HEK293 (cell line): ENCODE results near the gene PFDN6.

ENCODE experiments used
- CTCF ChIA-PET: fragments of 350-600 bp; formaldehyde crosslinking; extraction: SDS; loops from one replicate; lab custom pipeline; 2021; ENCODE audit warnings: antibody characterized with exemption; lab: Yijun Ruan, JAX
- POLR2A ChIA-PET: fragments of 300-600 bp; formaldehyde crosslinking; extraction: SDS; loops from one replicate; lab custom pipeline; 2020; ENCODE audit warnings: antibody characterized with exemption, inconsistent platforms; lab: Yijun Ruan, JAX
- H3K27ac ChIP-seq: fragments of 200-500 bp; sonication (Bioruptor generic); 2 replicates; pipeline ENCODE4 v1.5.1; 2014; ENCODE audit warnings: low read depth, low read length, control low read depth, inconsistent platforms; ENCODE audit errors: extremely low read depth
- H3K36me3 ChIP-seq, 2 experiments: fragments of 200-500 bp in 1 of 2; sonication (Bioruptor generic) in 1 of 2; 1 replicate in 1 of 2; 2 replicates in 1 of 2; pipeline ENCODE4 v1.5.1; 2014 to 2017; ENCODE audit warnings: inconsistent platforms in 2 of 2, low read length in 2 of 2; ENCODE audit not compliant: control insufficient read depth in 2 of 2, insufficient read depth in 1 of 2
- H3K4me1 ChIP-seq: fragments of 200-500 bp; sonication (Bioruptor generic); 2 replicates; pipeline ENCODE4 v1.5.1; 2014; ENCODE audit warnings: mild to moderate bottlenecking, low read length, inconsistent platforms; ENCODE audit not compliant: control insufficient read depth, insufficient read depth
- H3K4me3 ChIP-seq: 2 replicates; pipeline ENCODE4 v1.5.1; 2011; ENCODE audit warnings: low read depth, mild to moderate bottlenecking, control low read depth, low read length, moderate library complexity
- H3K9me3 ChIP-seq: fragments of 200-500 bp; sonication (Bioruptor generic); 2 replicates; pipeline ENCODE4 v1.5.1; 2014; ENCODE audit warnings: low read depth, low read length, inconsistent platforms; ENCODE audit not compliant: control insufficient read depth, insufficient read depth
- BCL11B ChIP-seq: fragments of 450-650 bp; formaldehyde crosslinking; IDR thresholded peaks from 2 replicates; pipeline ENCODE4 v1.5.1; 2016; ENCODE audit warnings: low read depth, missing biosample characterization, missing genetic modification characterization
- EGR2 ChIP-seq: fragments of 450-650 bp; formaldehyde crosslinking; IDR thresholded peaks from 2 replicates; pipeline ENCODE4 v1.5.1; 2016; ENCODE audit warnings: low read depth, missing biosample characterization, missing genetic modification characterization
- GLI4 ChIP-seq: fragments of 450-650 bp; formaldehyde crosslinking; IDR thresholded peaks from 2 replicates; pipeline ENCODE4 v1.5.1; 2016; ENCODE audit warnings: missing biosample characterization, missing genetic modification characterization
- HOXC10 ChIP-seq: sonication (generic); formaldehyde crosslinking; IDR thresholded peaks from 2 replicates; pipeline ENCODE4 v1.8.1; 2023; ENCODE audit warnings: mild to moderate bottlenecking, missing genetic modification reagents
- KLF10 ChIP-seq: fragments of 450-650 bp; IDR thresholded peaks from 2 replicates; pipeline ENCODE4 v1.5.1; 2018; ENCODE audit warnings: missing biosample characterization, mild to moderate bottlenecking, missing genetic modification characterization
- MZF1 ChIP-seq: fragments of 450-650 bp; formaldehyde crosslinking; IDR thresholded peaks from 2 replicates; pipeline ENCODE4 v1.5.1; 2017; ENCODE audit warnings: missing biosample characterization, missing genetic modification characterization, borderline replicate concordance
- PATZ1 ChIP-seq: fragments of 450-650 bp; formaldehyde crosslinking; IDR thresholded peaks from 2 replicates; pipeline ENCODE4 v1.5.1; 2016; ENCODE audit warnings: missing biosample characterization, missing genetic modification characterization
- PRDM1 ChIP-seq: fragments of 450-650 bp; formaldehyde crosslinking; IDR thresholded peaks from 2 replicates; pipeline ENCODE4; 2016; ENCODE audit warnings: missing biosample characterization, missing genetic modification characterization
- PRDM6 ChIP-seq: fragments of 450-650 bp; formaldehyde crosslinking; IDR thresholded peaks from 2 replicates; pipeline ENCODE4 v1.5.1; 2017; ENCODE audit warnings: missing biosample characterization, missing genetic modification characterization
- SCRT2 ChIP-seq: fragments of 450-650 bp; formaldehyde crosslinking; IDR thresholded peaks from 2 replicates; pipeline ENCODE4 v1.5.1; 2016; ENCODE audit warnings: missing biosample characterization, missing genetic modification characterization
- SP2 ChIP-seq: fragments of 450-650 bp; formaldehyde crosslinking; IDR thresholded peaks from 2 replicates; pipeline ENCODE4 v1.5.1; 2016; ENCODE audit warnings: missing biosample characterization, missing genetic modification characterization
- ZBTB6 ChIP-seq: fragments of 450-650 bp; formaldehyde crosslinking; IDR thresholded peaks from 2 replicates; pipeline ENCODE4 v1.5.1; 2017; ENCODE audit warnings: missing biosample characterization, missing genetic modification characterization
- ZIC2 ChIP-seq: fragments of 450-650 bp; formaldehyde crosslinking; IDR thresholded peaks from 2 replicates; pipeline ENCODE4 v1.5.1; 2016; ENCODE audit warnings: missing biosample characterization, missing genetic modification characterization
- ZNF112 ChIP-seq: fragments of 450-650 bp; formaldehyde crosslinking; IDR thresholded peaks from 2 replicates; pipeline ENCODE4 v1.5.0; 2017; ENCODE audit warnings: missing biosample characterization, missing genetic modification characterization
- ZNF121 ChIP-seq: fragments of 450-650 bp; formaldehyde crosslinking; IDR thresholded peaks from 2 replicates; pipeline ENCODE4 v1.5.1; 2016; ENCODE audit warnings: missing biosample characterization, missing genetic modification characterization
- ZNF18 ChIP-seq: fragments of 450-650 bp; formaldehyde crosslinking; IDR thresholded peaks from 2 replicates; pipeline ENCODE4 v1.5.1; 2016; ENCODE audit warnings: missing biosample characterization, missing genetic modification characterization
- ZNF2 ChIP-seq: fragments of 450-650 bp; formaldehyde crosslinking; IDR thresholded peaks from 2 replicates; pipeline ENCODE4 v1.5.1; 2016; ENCODE audit warnings: missing biosample characterization, missing genetic modification characterization
- ZNF354C ChIP-seq: fragments of 450-650 bp; formaldehyde crosslinking; IDR thresholded peaks from 2 replicates; pipeline ENCODE4 v1.5.1; 2016; ENCODE audit warnings: missing biosample characterization, missing genetic modification characterization, low read depth, borderline replicate concordance
- ZNF473 ChIP-seq: fragments of 450-650 bp; formaldehyde crosslinking; IDR thresholded peaks from 2 replicates; pipeline ENCODE4 v1.5.1; 2017; ENCODE audit warnings: missing biosample characterization, missing genetic modification characterization
- ZNF514 ChIP-seq: fragments of 450-650 bp; formaldehyde crosslinking; IDR thresholded peaks from 2 replicates; pipeline ENCODE4 v1.5.1; 2016; ENCODE audit warnings: missing biosample characterization, missing genetic modification characterization
- ZNF529 ChIP-seq: fragments of 450-650 bp; formaldehyde crosslinking; IDR thresholded peaks from 2 replicates; pipeline ENCODE4 v1.5.1; 2017; ENCODE audit warnings: missing genetic modification characterization, missing biosample characterization; ENCODE audit not compliant: insufficient replicate concordance
- ZNF530 ChIP-seq: fragments of 450-650 bp; formaldehyde crosslinking; IDR thresholded peaks from 2 replicates; pipeline ENCODE4 v1.5.1; 2016; ENCODE audit warnings: low read depth, missing biosample characterization, missing genetic modification characterization
- ZNF639 ChIP-seq: fragments of 450-650 bp; formaldehyde crosslinking; IDR thresholded peaks from 2 replicates; pipeline ENCODE4 v1.5.1; 2016; ENCODE audit warnings: missing biosample characterization, missing genetic modification characterization
- ZNF664 ChIP-seq: fragments of 450-650 bp; formaldehyde crosslinking; IDR thresholded peaks from 2 replicates; pipeline ENCODE4 v1.5.1; 2016; ENCODE audit warnings: missing biosample characterization, missing genetic modification characterization
- ZNF704 ChIP-seq: fragments of 450-650 bp; formaldehyde crosslinking; IDR thresholded peaks from 2 replicates; pipeline ENCODE4 v1.5.1; 2016; ENCODE audit warnings: missing biosample characterization, missing genetic modification characterization
- ZNF776 ChIP-seq: fragments of 450-650 bp; formaldehyde crosslinking; IDR thresholded peaks from 2 replicates; pipeline ENCODE4 v1.5.0; 2017; ENCODE audit warnings: missing biosample characterization, missing genetic modification characterization, borderline replicate concordance
- ZSCAN18 ChIP-seq: fragments of 450-650 bp; formaldehyde crosslinking; IDR thresholded peaks from 2 replicates; pipeline ENCODE4 v1.5.1; 2016; ENCODE audit warnings: missing biosample characterization, missing genetic modification characterization

Gene PFDN6

GRCh38 chr6:33318426-33319073, 29.1 kb downstream of the PFDN6 start (continued):
- no peak for TF ChIP-seq ZNF473 (tag by site-specific recombination)
- no peak for TF ChIP-seq ZSCAN18
- TF ChIP-seq ZNF354C (tag by site-specific recombination): no peak
- TF ChIP-seq ZNF529: no peak
- no peak for TF ChIP-seq ZBTB6 (tag by site-specific recombination)
- TF ChIP-seq SP2: peak; percentile 51
- TF ChIP-seq ZNF2: peak; percentile 7; the same call in 1 of the 2 replicates
- 0 out of 2 replicates have a peak, but pooled peaks have one; percentile 5 for TF ChIP-seq PATZ1 (tag by site-specific recombination)
- TF ChIP-seq ZNF18 (tag by site-specific recombination): no peak; the same call in 1 of the 2 replicates
- TF ChIP-seq KLF10: no peak
- TF ChIP-seq ZIC2: 0 out of 2 replicates have a peak, but pooled peaks have one; percentile 14
- no peak for TF ChIP-seq ZNF664 (tag by site-specific recombination)
- TF ChIP-seq ZNF121 (tag by site-specific recombination): peak; percentile 52; the same call in 1 of the 2 replicates
- no peak for TF ChIP-seq ZNF112 (tag by site-specific recombination)
- TF ChIP-seq GLI4 (tag by site-specific recombination): no peak
- peak; percentile 87; the same call in 1 of the 2 replicates for TF ChIP-seq MZF1 (tag by site-specific recombination)
- TF ChIP-seq ZNF514 (tag by site-specific recombination): no peak

GRCh38 chr6:33319939-33320314, 30.5 kb downstream of the PFDN6 start:
- POLR2A ChIA-PET: interaction anchor here (1.9 kb wide), 1 partner anchor 21 kb away, joined by 13 read pairs; the partner anchor contains the start of gene RGL2
- TF ChIP-seq ZNF776 (tag by site-specific recombination) (no peak), PRDM6 (no peak), ZNF639 (tag by site-specific recombination) (0 out of 2 replicates have a peak, but pooled peaks have one; percentile 14), PRDM1 (tag by site-specific recombination) (no peak; the same call in 1 of the 2 replicates), SCRT2 (tag by site-specific recombination) (peak; percentile 53), HOXC10 (CRISPR knock-in tag) (no peak), ZNF704 (tag by site-specific recombination) (no peak), ZNF530 (tag by site-specific recombination) (no peak), EGR2 (tag by site-specific recombination) (peak; percentile 30; the same call in 1 of the 2 replicates), BCL11B (tag by site-specific recombination) (no peak)

More at GRCh38 chr6:33319939-33320314, 30.5 kb downstream of the PFDN6 start:
- H3K9me3 ChIP-seq: no peaks in the 10 kb centered on the region
- CTCF ChIA-PET: interaction anchor here (1.1 to 2.9 kb wide), 3 partner anchors 21 to 70 kb away, joined by 3 to 21 read pairs (median 10); partner anchors contain the start of genes B3GALT4 and RGL2
- H3K4me1 ChIP-seq: peaks cover 20% of the 10 kb centered on the region
- no peak overlapping the region for H3K4me3 ChIP-seq
- no peak overlapping the region for H3K27ac ChIP-seq
- peaks cover 14 to 41% of the 10 kb centered on the region in 2 experiments for H3K36me3 ChIP-seq
